GM13976 (cell line): ENCODE data around the gene DPPA4.

Experiments used
- DNase-seq: peaks from one replicate; pipeline ENCODE4 v3.0.0; 2012; ENCODE audit warnings: low spot score
- CTCF ChIP-seq: IDR thresholded peaks from 2 replicates; pipeline ENCODE4 v1.5.1; 2012; ENCODE audit warnings: borderline replicate concordance, mild to moderate bottlenecking; ENCODE audit not compliant: insufficient read depth; ENCODE audit errors: extremely low read depth, missing control alignments, control extremely low read depth
- in situ Hi-C: fragments of 300-500 bp; cut with MboI; formaldehyde crosslinking; loops from one replicate; pipeline ENCODE4 v1.12.0; 2022; ENCODE audit warnings: low sequenced_read_pairs, mixed read lengths, inconsistent platforms; ENCODE audit not compliant: unreplicated experiment

The DPPA4 gene

GRCh38 chr3:109355625-109356441 is 18.5 kb upstream of the DPPA4 start:
- in situ Hi-C loops = no loop called here
- TF ChIP-seq CTCF = no peak
- no peak for DNase-seq

GRCh38 chr3:109353057-109353456 is 15.7 kb upstream of the DPPA4 start:
- in situ Hi-C loops = no loop called here
- no peak for DNase-seq
- no peak for TF ChIP-seq CTCF

- in situ Hi-C loops = no loop called here
- no peak for DNase-seq
- no peak for TF ChIP-seq CTCF
Measured at GRCh38 chr3:109351231-109351630, 13.9 kb upstream of the DPPA4 start.

- DNase-seq = no peak
- no peak for TF ChIP-seq CTCF
- in situ Hi-C loops = no loop called here
Measured at GRCh38 chr3:109346770-109347295, 9.5 kb upstream of the DPPA4 start.

GRCh38 chr3:109346099-109346498 is 8.8 kb upstream of the DPPA4 start:
- DNase-seq = no peak
- no peak for TF ChIP-seq CTCF
- in situ Hi-C loops = no loop called here

GRCh38 chr3:109339714-109340648 is 2.6 kb upstream of the DPPA4 start:
- in situ Hi-C loops = no loop called here
- DNase-seq = no peak
- no peak for TF ChIP-seq CTCF
